Trophoblast cell (in vitro differentiated cells and primary cell): ENCODE data around the gene SURF2.

Source experiments
- DNase-seq, 2 donors: peaks; one replicate each; pipeline ENCODE4 v3.0.0-alpha.2; 2016
- H2AFZ ChIP-seq: 2 replicates; pipeline ENCODE4 v1.6.1; 2013; ENCODE audit warnings: low read length, moderate library complexity, mild to moderate bottlenecking; ENCODE audit not compliant: insufficient read depth, poor library complexity
- H2AK5ac ChIP-seq: 2 replicates; pipeline ENCODE4 v1.6.1; 2013; ENCODE audit warnings: mild to moderate bottlenecking, low read length
- H2BK120ac ChIP-seq: 2 replicates; pipeline ENCODE4 v1.6.1; 2013; ENCODE audit warnings: low read length, mild to moderate bottlenecking, moderate library complexity; ENCODE audit not compliant: insufficient read depth, poor library complexity
- H2BK12ac ChIP-seq: 2 replicates; pipeline ENCODE4 v1.6.1; 2013; ENCODE audit warnings: mild to moderate bottlenecking, low read length, moderate library complexity
- H2BK5ac ChIP-seq: 2 replicates; pipeline ENCODE4 v1.6.1; 2013; ENCODE audit warnings: low read length, low read depth, moderate library complexity, mild to moderate bottlenecking; ENCODE audit not compliant: poor library complexity
- H3K14ac ChIP-seq: 2 replicates; pipeline ENCODE4 v1.6.1; 2013; ENCODE audit warnings: mild to moderate bottlenecking, low read length
- H3K18ac ChIP-seq: 2 replicates; pipeline ENCODE4 v1.6.1; 2013; ENCODE audit warnings: mild to moderate bottlenecking, low read length
- H3K23ac ChIP-seq: 2 replicates; pipeline ENCODE4 v1.6.1; 2013; ENCODE audit warnings: low read length
- H3K27ac ChIP-seq: 2 replicates; pipeline ENCODE4 v1.5.1; 2013; ENCODE audit warnings: low read depth, mild to moderate bottlenecking, inconsistent platforms, low read length, moderate library complexity
- H3K27me3 ChIP-seq: 2 replicates; pipeline ENCODE4 v1.6.1; 2013; ENCODE audit warnings: inconsistent platforms, mild to moderate bottlenecking, low read length, moderate library complexity; ENCODE audit not compliant: insufficient read depth
- H3K36me3 ChIP-seq, 2 experiments: 1 replicate in 1 of 2; 2 replicates in 1 of 2; pipeline ENCODE4 v1.6.1; 2013; ENCODE audit warnings: low read length in 2 of 2, mild to moderate bottlenecking in 2 of 2, moderate library complexity in 1 of 2; ENCODE audit not compliant: insufficient read depth in 2 of 2, control insufficient read depth in 1 of 2
- H3K4ac ChIP-seq: 2 replicates; pipeline ENCODE4 v1.6.1; 2013; ENCODE audit warnings: low read depth, mild to moderate bottlenecking, low read length, moderate library complexity
- H3K4me1 ChIP-seq, 2 experiments: 1 replicate in 1 of 2; 2 replicates in 1 of 2; pipeline ENCODE4 v1.6.1; 2013; ENCODE audit warnings: low read length in 2 of 2, mild to moderate bottlenecking in 2 of 2, moderate library complexity in 1 of 2; ENCODE audit not compliant: insufficient read depth in 2 of 2, control insufficient read depth in 1 of 2
- H3K4me2 ChIP-seq: 2 replicates; pipeline ENCODE4 v1.6.1; 2013; ENCODE audit warnings: inconsistent platforms, mild to moderate bottlenecking, low read length, moderate library complexity
- H3K4me3 ChIP-seq: 2 replicates; pipeline ENCODE4 v1.5.1; 2013; ENCODE audit warnings: mild to moderate bottlenecking, low read depth, low read length, inconsistent platforms
- H3K79me1 ChIP-seq: one replicate; pipeline ENCODE4 v1.6.1; 2013; ENCODE audit warnings: low read length
- H3K79me2 ChIP-seq: 2 replicates; pipeline ENCODE4 v1.6.1; 2013; ENCODE audit warnings: low read length, mild to moderate bottlenecking; ENCODE audit not compliant: control insufficient read depth, insufficient read depth, poor library complexity
- H3K9ac ChIP-seq: 2 replicates; pipeline ENCODE4 v1.6.1; 2013; ENCODE audit warnings: mild to moderate bottlenecking, low read length
- H3K9me3 ChIP-seq: 2 replicates; pipeline ENCODE4 v1.6.1; 2013; ENCODE audit warnings: low read depth, mild to moderate bottlenecking, control low read depth, inconsistent platforms, low read length; ENCODE audit not compliant: insufficient read depth
- H4K12ac ChIP-seq: 2 replicates; pipeline ENCODE4 v1.6.1; 2013; ENCODE audit warnings: low read depth, mild to moderate bottlenecking, low read length, moderate library complexity
- H4K8ac ChIP-seq: 2 replicates; pipeline ENCODE4 v1.6.1; 2013; ENCODE audit warnings: low read depth, mild to moderate bottlenecking, low read length, moderate library complexity
- H4K91ac ChIP-seq: one replicate; pipeline ENCODE4 v1.6.1; 2013; ENCODE audit warnings: low read depth, mild to moderate bottlenecking, low read length, moderate library complexity
- WGBS: extraction: QIAGEN DNeasy Blood & Tissue Kit; methylation state at CpG from one replicate; pipeline ENCODE4 v1.1.7; 2013; ENCODE audit warnings: missing lambda C conversion rate; ENCODE audit not compliant: insufficient read length, insufficient coverage; ENCODE audit errors: extremely low coverage; 5-methylcytosine and 5-hydroxymethylcytosine counted together

The SURF2 gene

DNA sequence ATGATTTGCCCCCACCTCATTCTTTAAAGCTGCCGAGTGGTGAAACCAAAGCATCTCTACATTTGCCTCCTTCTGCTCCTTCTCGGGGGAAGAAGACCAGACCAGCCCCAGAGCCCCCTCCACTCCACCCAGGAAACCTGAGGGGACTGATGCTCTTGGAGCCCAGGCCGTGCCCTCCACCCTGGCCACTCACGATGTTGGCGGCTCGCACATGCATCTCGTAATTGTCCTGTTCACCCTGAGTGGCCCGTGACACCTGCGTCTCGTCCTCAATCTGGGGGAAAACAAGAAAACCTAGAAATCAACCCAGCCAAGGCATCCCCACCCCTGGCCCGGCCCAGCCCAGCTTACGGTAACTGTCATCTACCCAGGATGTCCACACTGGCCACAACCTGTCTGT, 11.4 kb upstream of the SURF2 start:
- Histone ChIP-seq H2BK12ac (no peak overlapping the region), H3K27ac (no peak overlapping the region), H3K9me3 (peaks cover 1% of the 10 kb centered on the region), H3K9ac (no peak overlapping the region), H2BK120ac (no peak overlapping the region), H4K8ac (no peak overlapping the region), H3K27me3 (no peaks in the 10 kb centered on the region), H3K79me1 (peaks cover 12% of the 10 kb centered on the region), H3K23ac (no peak overlapping the region), H3K14ac (no peak overlapping the region), H4K91ac (no peak overlapping the region), H2AFZ (no peak overlapping the region), H3K4ac (no peak overlapping the region), H2AK5ac (no peak overlapping the region), H3K4me3 (no peak overlapping the region), H2BK5ac (no peak overlapping the region), H3K4me2 (no peak overlapping the region), H3K18ac (no peak overlapping the region), H3K79me2 (peaks cover 13% of the 10 kb centered on the region), H4K12ac (no peak overlapping the region), H3K4me1 (peaks cover 4 to 10% of the 10 kb centered on the region in 2 experiments), H3K36me3 (peaks cover 72 to 75% of the 10 kb centered on the region in 2 experiments)
- no CpG with 5 or more reads among the region's 12 CpGs for WGBS
- DNase-seq, result no peak

DNA sequence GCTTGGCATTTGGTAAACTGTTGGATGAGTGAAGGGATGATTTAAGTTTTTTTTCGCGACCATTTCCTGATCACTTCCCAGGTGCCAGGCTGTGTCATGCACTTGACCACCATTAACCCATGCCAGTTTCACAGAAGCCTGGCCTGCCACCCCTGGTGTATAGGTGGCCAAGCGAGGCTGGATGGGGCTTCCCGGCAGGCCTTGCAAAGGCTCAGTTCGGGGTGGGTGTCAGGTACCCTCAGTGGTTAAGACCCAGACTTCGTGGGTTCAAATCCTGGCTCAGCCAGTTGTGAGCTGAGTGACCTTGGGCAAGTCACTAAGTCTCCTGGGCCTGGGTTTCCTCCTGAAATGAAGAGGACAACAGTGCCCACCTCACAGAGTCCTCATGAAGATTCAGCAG, 10.8 kb upstream of the SURF2 start:
- no CpG with 5 or more reads among the region's 6 CpGs for WGBS
- DNase-seq, result no peak
- Histone ChIP-seq H3K14ac (no peak overlapping the region), H4K91ac (no peak overlapping the region), H3K79me2 (peaks cover 13% of the 10 kb centered on the region), H2BK12ac (no peak overlapping the region), H3K23ac (no peak overlapping the region), H3K4ac (no peak overlapping the region), H3K36me3 (peaks cover 72 to 75% of the 10 kb centered on the region in 2 experiments), H2BK120ac (no peak overlapping the region), H3K27me3 (no peaks in the 10 kb centered on the region), H3K4me2 (no peak overlapping the region), H3K9me3 (peaks cover 1% of the 10 kb centered on the region), H3K4me1 (peaks cover 4 to 10% of the 10 kb centered on the region in 2 experiments), H3K18ac (no peak overlapping the region), H3K79me1 (peaks cover 12% of the 10 kb centered on the region), H3K27ac (no peak overlapping the region), H3K9ac (no peak overlapping the region), H4K8ac (no peak overlapping the region), H3K4me3 (no peak overlapping the region), H2AK5ac (no peak overlapping the region), H2BK5ac (no peak overlapping the region), H2AFZ (no peak overlapping the region), H4K12ac (no peak overlapping the region)

DNA sequence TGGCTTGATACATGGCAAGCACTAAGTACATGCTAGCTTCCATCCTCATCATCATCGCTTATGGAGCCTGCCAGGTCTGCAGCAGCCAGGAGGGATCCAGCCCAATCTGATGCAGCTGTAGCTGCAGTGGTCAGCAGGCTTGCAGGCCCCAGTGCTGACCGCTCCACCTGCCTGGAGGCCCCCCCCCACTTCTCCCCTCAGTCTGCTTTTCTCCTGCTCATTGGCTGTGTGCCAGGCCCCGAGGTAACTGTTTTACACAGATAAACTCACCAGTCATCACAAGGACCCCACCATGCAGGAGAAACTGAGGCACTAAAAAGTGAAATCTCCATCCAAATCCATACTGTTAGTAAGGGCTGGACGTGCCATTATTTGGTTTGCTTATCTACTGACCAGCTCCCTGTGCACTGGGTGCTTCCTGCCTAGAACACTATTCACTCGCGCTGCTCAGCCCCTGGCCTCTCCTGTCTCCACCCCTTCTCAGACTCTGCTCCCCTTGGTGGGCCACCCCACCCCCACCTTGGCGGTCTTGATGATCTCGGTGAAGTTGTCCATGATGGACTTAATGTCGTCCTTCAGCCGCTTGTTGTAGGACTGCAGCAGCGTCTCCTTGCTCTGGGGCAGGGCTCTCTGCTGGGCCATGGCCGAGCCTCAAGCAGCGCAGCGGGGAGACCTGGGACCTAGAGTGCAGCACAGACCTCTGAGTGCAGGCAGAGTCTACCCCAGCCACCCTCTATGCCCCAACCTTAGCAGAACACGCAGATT, 10.1 kb upstream of the SURF2 start:
- Histone ChIP-seq H2BK120ac (no peak overlapping the region), H3K4me2 (peak overlapping the region; percentile 79), H2AK5ac (no peak overlapping the region), H4K8ac (no peak overlapping the region), H3K18ac (peak overlapping the region; percentile 20), H3K9me3 (peaks cover 1% of the 10 kb centered on the region), H3K4me1 (peaks cover 4 to 10% of the 10 kb centered on the region in 2 experiments), H2BK12ac (no peak overlapping the region), H4K12ac (no peak overlapping the region), H2AFZ (no peak overlapping the region), H3K79me1 (peaks cover 12% of the 10 kb centered on the region), H3K79me2 (peaks cover 13% of the 10 kb centered on the region), H3K36me3 (peaks cover 68 to 75% of the 10 kb centered on the region in 2 experiments), H4K91ac (no peak overlapping the region), H2BK5ac (no peak overlapping the region), H3K9ac (no peak overlapping the region), H3K27me3 (no peaks in the 10 kb centered on the region), H3K23ac (no peak overlapping the region), H3K27ac (no peak overlapping the region), H3K4ac (no peak overlapping the region), H3K4me3 (no peak overlapping the region), H3K14ac (no peak overlapping the region)
- WGBS, result no CpG with 5 or more reads among the region's 15 CpGs
- no peak for DNase-seq

DNA sequence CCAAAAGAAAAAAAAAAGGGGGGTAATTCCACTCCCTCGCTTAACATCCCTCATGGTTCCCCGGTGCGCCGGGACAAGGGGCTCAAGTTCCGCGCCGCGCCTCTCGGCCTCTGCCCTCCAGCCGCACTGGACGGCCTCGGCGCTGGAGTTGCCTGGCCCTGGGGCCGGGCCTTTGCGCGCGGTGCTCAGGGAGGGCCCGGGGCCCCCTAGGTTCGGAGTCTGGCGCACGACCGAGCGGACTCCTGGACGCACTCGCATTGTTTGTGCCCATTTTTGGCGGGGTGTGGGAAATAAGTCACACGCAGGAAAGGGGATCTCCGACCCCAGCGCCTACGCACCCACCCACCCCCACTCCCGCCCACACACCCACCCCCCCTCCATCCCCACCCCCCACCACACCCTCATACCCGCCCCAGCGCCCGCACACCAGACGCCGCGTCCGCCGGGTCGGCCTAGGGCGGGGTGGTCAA, 8.8 kb upstream of the SURF2 start:
- Histone ChIP-seq H2BK5ac (peak overlapping the region; percentile 60), H4K12ac (peak overlapping the region; percentile 60), H3K4me2 (peak overlapping the region; percentile 79), H3K4me1 (peaks cover 4 to 10% of the 10 kb centered on the region in 2 experiments), H3K4me3 (peak overlapping the region; percentile 99), H3K23ac (no peak overlapping the region), H3K36me3 (peaks cover 65 to 74% of the 10 kb centered on the region in 2 experiments), H3K27me3 (no peaks in the 10 kb centered on the region), H2BK12ac (no peak overlapping the region), H2BK120ac (peak overlapping the region; percentile 81), H2AFZ (peak overlapping the region; percentile 86), H3K18ac (peak overlapping the region; percentile 71), H2AK5ac (peak overlapping the region; percentile 22), H3K14ac (peak overlapping the region; percentile 89), H4K8ac (peak overlapping the region; percentile 91), H3K9me3 (peaks cover 1% of the 10 kb centered on the region), H3K27ac (peak overlapping the region; percentile 94), H3K4ac (peak overlapping the region; percentile 77), H3K79me2 (peaks cover 13% of the 10 kb centered on the region), H3K9ac (peak overlapping the region; percentile 83), H4K91ac (peak overlapping the region; percentile 76), H3K79me1 (peaks cover 12% of the 10 kb centered on the region)
- DNase-seq, result peak in 1 of 2 donors; percentile 51
- WGBS, result no CpG with 5 or more reads among the region's 41 CpGs
